HTR-8/SVneo (cell line): Measurements from ENCODE around the gene MLIP.

ENCODE experiments used
- DNase-seq: peaks from one replicate; pipeline ENCODE4 v3.0.0; 2011; ENCODE audit warnings: low spot score, mixed read lengths; ENCODE audit not compliant: insufficient read length
- FAIRE-seq: peaks from 2 replicates; lab custom pipeline; 2011; peaks lifted over from hg19 to GRCh38; lab: Jason Lieb, UNC

MLIP gene

DNA sequence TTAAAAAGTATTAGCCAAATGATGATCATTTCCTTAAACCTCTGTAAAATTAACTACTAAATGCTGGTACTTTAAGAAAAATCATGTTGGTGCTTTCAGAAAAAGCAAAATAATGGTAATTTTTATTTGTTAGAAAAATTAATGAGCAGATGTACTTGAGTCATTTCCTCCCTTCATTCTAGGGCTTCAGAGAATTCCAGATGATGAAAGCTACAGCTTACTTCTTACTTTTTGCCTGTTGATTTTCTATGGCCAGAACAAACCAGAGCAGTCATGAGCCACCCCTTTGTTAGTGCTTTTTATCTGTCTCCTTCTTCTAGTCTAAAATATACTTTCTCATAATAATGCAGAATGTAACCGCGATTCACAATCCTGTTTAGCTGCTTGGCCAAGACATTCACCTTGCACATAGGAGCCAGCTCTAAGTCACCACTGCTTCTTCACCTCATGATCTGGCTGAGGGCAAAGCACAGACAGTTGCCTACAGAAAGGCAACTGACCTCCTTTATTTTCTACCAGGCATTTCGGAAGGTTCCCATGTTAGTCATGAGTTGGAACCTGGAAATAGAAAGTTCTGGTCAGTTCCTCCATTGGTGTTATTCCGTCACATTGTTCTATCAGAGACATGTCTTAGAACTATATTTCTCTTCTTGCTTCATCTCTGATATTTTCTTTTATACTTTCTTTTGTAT lies 153.5 kb downstream of the MLIP start:
- FAIRE-seq (peak; percentile 23), DNase-seq (no peak)

- FAIRE-seq, result peak; percentile 74
- no peak for DNase-seq
Observed at GRCh38 chr6:54266400-54266923, 155.2 kb downstream of the MLIP start.

DNA sequence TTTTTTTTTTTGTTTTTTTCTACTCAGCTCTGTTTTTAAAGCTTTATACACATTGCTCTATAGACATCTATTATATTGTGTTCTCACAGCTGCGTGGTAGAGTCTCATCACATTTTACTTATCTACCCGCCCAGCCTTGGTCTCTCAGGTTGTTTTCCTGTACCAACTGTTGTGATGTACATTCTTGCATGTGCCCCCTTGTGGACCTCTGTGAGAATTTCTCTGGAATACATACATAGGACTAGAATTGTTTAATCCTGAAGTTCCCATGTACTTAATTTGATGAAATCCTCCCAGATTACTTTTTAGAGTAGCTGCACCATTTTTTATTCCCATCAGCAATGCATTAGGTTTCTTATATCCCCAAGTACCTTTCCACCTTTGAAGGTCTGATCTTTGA lies 156.6 kb downstream of the MLIP start:
- FAIRE-seq (peak; percentile 73), DNase-seq (no peak)

DNA sequence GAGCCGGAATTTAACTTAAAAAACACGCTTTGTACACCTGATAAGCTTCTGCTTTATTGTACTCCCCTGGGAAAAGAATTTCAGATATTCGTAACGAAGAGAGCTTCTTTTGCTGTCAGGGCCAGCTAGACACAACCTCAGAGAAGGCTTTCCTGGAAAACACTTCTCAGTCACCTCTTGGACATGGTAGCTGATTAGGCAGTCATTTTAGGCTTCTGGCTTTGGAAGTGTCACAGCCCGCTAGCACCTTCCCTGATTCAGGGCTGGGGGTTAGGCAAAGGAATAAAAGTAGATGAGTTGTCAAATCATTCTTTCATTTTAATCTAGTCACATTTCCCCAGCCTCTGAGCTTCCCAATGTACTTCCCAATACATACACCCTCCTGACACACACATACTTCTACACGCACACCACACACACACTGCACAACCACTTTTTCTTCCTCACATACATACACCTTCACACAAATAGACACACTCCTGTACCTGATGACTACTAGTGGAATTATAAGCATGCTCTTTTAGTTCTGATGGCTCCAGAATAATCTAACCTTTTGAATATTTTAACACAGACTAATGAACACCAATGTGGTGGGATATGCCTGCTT lies 162.1 kb downstream of the MLIP start:
- FAIRE-seq (peak; percentile 86), DNase-seq (no peak)

DNA sequence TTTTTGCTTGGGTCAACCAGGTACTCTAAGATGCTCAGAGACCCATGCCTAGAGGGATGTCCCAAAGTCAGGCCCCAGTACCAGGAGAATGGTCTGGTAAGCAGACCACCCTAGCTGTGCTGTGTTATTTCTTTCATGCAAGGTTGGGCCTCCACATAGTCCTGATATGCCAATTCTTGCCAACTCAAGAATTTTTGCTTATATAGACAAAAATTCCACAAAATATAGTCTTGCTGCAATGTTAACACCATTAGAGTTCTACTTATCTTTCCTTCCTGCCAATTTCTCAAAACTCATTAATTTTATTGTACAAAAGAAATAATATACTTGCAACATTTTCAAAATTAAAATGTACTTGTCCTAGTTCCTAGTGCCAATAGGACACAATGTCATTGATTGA lies 163.1 kb downstream of the MLIP start:
- DNase-seq (no peak), FAIRE-seq (no peak)

DNA sequence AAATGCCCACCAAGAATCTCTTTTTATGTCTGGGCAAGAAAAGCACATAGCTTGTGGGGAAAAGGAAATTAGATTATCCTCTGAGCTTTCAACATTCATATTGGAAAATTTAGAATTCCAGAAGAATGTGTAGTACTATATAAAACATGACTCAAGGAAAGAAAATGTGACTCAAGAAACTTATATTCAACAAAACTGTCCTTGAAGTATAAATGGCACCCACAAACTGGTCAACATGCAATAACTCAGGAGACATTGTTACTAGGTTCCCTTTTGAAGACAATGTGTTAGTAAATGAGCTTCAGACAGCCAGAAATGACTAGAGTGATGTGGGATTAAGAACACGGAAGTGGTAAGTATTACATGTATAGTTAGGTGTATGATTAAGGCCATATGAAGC lies 170.9 kb downstream of the MLIP start:
- FAIRE-seq (peak; percentile 79), DNase-seq (peak; percentile 43)

- DNase-seq (no peak), FAIRE-seq (no peak)
Observed at GRCh38 chr6:54284161-54284860, 173.1 kb downstream of the MLIP start.

GRCh38 chr6:54285595-54285994 lies 174.4 kb downstream of the MLIP start:
- peak; percentile 66 for FAIRE-seq
- DNase-seq, result no peak

DNA sequence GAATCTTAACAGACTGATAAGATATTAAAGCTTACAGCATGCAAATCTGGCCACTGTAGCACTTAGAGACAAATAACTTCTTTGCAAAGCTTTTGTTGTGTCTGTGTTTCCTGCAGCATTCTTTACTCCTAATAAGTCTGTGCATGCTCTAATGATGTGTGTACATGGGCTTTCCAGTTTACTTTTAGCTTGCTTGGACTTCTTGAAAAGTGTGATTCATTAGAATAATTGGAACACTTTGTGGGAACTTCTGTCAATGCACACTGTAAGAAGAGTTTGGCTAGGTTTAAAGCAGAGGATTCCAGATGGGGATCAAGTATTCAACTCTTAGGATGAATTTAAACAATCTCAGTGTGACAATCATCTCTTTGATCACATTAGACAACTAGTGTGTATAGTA lies 174.9 kb downstream of the MLIP start:
- no peak for FAIRE-seq
- DNase-seq, result no peak

DNA sequence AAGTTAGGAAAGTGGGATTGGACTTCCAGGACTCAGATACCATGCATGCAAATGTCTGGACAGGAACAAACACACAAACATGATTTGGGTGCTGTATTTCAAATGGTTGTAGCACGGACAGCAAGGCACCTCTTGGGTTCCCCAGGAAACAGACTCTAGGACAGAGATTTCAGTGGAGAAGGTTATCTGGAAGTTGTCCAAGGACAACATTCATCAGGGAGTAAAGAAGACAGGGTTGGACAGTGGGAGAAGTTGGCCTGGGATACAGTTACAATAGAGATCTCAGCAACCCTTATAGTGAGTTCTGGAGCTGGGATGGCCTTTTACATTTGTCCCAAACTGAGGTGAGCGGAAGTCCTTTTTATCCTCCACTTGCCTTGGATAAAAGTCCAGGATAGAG lies 177.2 kb downstream of the MLIP start:
- DNase-seq (no peak), FAIRE-seq (no peak)

- FAIRE-seq (no peak), DNase-seq (no peak)
Observed at GRCh38 chr6:54289426-54289825, 178.2 kb downstream of the MLIP start.

- DNase-seq (no peak), FAIRE-seq (no peak)
Observed at GRCh38 chr6:54291146-54291545, 179.9 kb downstream of the MLIP start.

DNA sequence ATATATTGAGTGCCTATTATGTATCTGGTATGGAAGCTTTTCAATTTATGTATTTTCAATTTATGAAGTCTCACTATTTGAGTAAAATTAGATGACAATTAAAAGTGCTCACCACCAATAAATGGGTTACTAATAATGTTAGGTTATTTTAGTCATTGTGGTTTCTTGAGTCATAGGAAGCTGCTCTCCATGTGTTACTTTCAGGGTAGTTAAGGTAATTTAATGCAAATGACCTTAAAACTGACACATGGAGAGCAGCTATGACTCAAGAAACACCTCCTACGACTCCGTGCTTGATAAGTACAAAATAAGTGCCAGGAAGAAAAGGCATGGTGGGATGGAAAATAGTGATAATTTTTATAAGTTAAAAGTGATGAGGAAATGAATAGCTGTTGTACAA lies 180.5 kb downstream of the MLIP start:
- FAIRE-seq (no peak), DNase-seq (no peak)

GRCh38 chr6:54294965-54295532 lies 183.8 kb downstream of the MLIP start:
- DNase-seq (no peak), FAIRE-seq (peak; percentile 26)

DNA sequence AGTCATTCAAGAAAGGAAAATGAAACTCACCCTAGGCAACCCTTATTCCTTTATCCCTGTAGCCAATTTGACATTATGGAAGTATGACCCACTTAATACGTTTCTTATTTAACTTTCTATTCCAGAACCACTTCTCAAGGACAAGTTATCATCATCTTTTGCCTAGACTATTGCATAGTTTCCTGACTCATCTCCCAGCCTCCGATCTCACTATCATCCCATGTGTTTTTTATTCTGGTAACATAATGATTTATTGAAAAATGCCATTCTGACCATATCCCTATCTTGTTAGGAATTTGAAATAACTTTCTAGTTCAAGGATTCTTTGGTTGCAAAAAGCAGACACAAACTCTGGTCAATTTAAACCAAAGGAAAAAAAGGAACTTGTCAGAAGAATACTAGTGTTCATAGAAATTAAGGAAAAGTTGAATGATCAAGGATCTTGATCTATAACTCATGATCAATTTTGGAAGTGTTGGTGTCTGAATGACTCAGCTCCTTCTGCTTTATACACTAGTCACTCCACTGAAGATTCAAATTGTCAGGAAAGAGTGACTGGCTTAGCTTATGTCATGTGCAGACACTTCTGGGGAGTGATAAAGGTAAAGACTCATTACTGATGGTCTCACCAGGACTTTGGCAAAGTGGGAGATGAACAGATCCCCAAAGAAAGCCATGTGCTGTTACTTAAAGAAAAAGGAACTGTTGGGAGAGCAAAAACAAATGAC lies 188.5 kb downstream of the MLIP start:
- FAIRE-seq (no peak), DNase-seq (no peak)

DNA sequence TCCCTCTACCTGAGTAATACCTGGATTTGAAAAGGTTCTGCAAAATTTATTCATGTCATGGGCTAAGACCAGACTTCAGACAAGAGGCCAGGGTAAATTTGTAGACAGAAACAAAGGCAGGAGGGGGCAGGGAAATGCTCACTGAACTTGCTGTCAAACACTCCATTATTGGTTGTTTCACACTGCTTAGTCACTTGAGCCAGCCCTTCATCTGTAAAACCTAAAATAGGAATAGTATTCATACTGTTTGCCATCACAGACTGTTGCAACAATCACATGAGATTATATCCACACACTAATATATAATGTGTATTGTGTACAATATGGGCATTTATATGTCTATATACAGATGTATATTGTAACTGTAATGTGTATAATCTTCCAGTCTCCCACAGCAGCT lies 190.5 kb downstream of the MLIP start:
- FAIRE-seq, result no peak
- DNase-seq, result no peak

GRCh38 chr6:54307439-54307910 lies 196.2 kb downstream of the MLIP start:
- DNase-seq (no peak), FAIRE-seq (no peak)

DNA sequence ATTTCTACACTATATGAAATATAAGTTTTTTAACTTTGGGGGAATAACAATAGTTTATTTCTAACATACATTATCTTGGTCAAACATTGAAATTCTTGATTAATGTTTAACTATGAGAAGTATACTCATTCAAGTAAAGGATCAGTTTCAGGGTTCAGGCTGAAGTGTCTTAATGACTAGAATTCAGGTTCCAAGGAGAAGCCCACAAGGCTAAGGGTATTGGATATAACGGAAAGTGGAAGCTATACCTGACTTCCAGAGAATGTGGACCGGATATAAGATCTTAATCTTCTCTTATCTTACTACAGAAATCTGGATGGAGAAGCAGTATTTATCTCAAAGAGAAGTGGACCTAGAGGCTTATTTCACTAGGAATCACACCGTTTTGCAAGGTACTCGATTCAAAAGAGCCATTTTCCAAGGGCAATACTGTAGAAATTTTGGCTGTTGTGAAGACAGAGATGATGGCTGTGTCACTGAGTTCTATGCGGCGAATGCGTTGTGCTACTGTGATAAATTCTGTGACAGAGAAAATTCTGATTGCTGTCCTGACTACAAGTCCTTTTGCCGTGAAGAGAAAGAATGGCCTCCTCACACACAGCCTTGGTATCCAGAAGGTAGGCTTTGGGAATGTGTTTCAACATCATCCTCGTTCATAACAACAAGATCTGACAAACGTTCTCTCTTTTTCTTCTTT lies 197.2 kb downstream of the MLIP start, which contains the start of gene TINAG:
Gene TINAG, plus strand, starts transcription at position 153 of the 697 bp plus-strand sequence. Its CDS starts 110 bp downstream, at position 263.
- FAIRE-seq, result no peak
- DNase-seq, result no peak

DNA sequence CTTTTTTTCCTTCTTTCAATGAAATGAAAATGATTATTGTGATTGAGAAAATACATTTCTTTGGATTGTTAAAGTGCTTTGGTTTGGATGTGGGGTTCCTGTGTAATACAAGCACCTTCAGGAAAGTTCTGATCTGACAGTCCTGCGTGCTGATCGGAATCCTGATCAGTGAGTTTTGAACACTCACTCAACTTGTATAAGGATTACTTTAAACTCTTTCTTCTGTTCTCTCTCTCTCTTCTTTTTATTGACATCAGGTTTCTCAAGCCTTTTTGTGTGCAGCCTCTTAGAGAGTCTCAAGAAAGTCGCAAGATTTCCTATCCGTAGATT lies 197.7 kb downstream of the MLIP start:
- DNase-seq (no peak), FAIRE-seq (no peak)
